Right lobe of liver (tissue), 6 donors: ENCODE data around the gene DDX24. TPM values are rescaled to one million over a fixed set of nuclear protein-coding genes. Genes with fewer than 3 reads are reported as not detected.
A peak's percentile ranks its signal among the peaks of the same experiment; 100 is the strongest.
"Not testable (repeated sequence)": the region's sequence is repeated elsewhere in the genome, so short reads cannot be mapped to it uniquely, and the experiment has no call there.

Source experiments
- ATAC-seq, 4 donors: fragments of 200-7000 bp; cut with Tn5 transposase; one replicate each; pipeline ENCODE4 v1.9.1; 2020; ENCODE audit warnings: mild to moderate bottlenecking in 4 of 4, moderate library complexity in 4 of 4
- DNase-seq, 3 donors: peaks; one replicate each; pipeline ENCODE4 v3.0.0-alpha.2; 2020
- H3K27ac ChIP-seq, 3 donors: fragments of 200-600 bp; one replicate each; pipeline ENCODE4 v1.8.0; 2022
- H3K27me3 ChIP-seq, 2 donors: fragments of 200-600 bp; one replicate each; pipeline ENCODE4 v1.8.0; 2022
- H3K36me3 ChIP-seq, 4 donors: fragments of 200-600 bp; sonication (generic) in 1 of 4; one replicate each; pipeline versions ENCODE4 v1.5.1 to v1.8.0; 2017 to 2022; ENCODE audit warnings: control low read depth in 1 of 4
- H3K4me1 ChIP-seq, 4 donors: fragments of 200-600 bp; sonication (generic) in 1 of 4; one replicate each; pipeline versions ENCODE4 v1.5.1 to v1.8.0; 2017 to 2022; ENCODE audit warnings: control low read depth in 1 of 4
- H3K4me3 ChIP-seq, 3 donors: fragments of 200-600 bp; one replicate each; pipeline ENCODE4 v1.8.0; 2022
- H3K9me3 ChIP-seq, 4 donors: fragments of 200-600 bp; sonication (generic) in 1 of 4; one replicate each; pipeline versions ENCODE4 v1.5.1 to v1.8.0; 2017 to 2022; ENCODE audit warnings: control low read depth in 1 of 4
- CTCF ChIP-seq, 4 donors: fragments of 200-600 bp in 3 of 4; fragments of 450-650 bp in 1 of 4; IDR thresholded peaks; one replicate each; pipeline versions ENCODE4 v1.5.1 to v1.8.0; 2016 to 2022; ENCODE audit warnings: antibody characterized with exemption in 4 of 4, mild to moderate bottlenecking in 2 of 4
- POLR2A ChIP-seq: fragments of 450-650 bp; IDR thresholded peaks from one replicate; pipeline ENCODE4 v1.6.1; 2017; ENCODE audit warnings: antibody characterized with exemption, mild to moderate bottlenecking
- WGBS: methylation state at CpG from one replicate; pipeline ENCODE4 v1.1.6; 2018; ENCODE audit warnings: low coverage, low lambda C conversion rate; ENCODE audit not compliant: insufficient coverage; ENCODE audit errors: missing lambda C conversion rate; 5-methylcytosine and 5-hydroxymethylcytosine counted together
- intact Hi-C, 2 donors: fragments of 100-400 bp; cut with DNase I; formaldehyde crosslinking; loops; one replicate each; pipeline versions ENCODE4 v1.11.2 to v1.14.1; 2022
- total RNA-seq, 6 experiments: library from RNA; depleted of rRNA in 2 of 6; stranded (reverse); fragments of >200 nt in 2 of 6; fragmentation: NEBNext Ultra II Directional in 3 of 6; extraction: Animal tissue kit (Norgen Biotek cat#: 25700) in 3 of 6; gene quantifications; one replicate each; pipeline versions ENCODE4 v1.1.0 to v1.2.4, GENCODE V29; 2016 to 2023
- donor health status: DM: no; HTN: yes; CAD: no.
- donor health status: DM: no; HTN: no; CAD: no.
- donor health status: DM: no; HTN: no; CAD: no.
- donor health status: DM: no; HTN: yes; CAD: no.
- donor health status: DM: no; HTN: yes; CAD: no.

Gene DDX24
- total RNA-seq, 6 experiments from 2014 or later: 47.8 to 74.0 (median 63.6) TPM

- DNase-seq: no peak
- TF ChIP-seq CTCF (IDR thresholded peaks at IDR 0.05) (no peak), POLR2A (no peak)
These were observed 6.5 kb downstream of the DDX24 start for GRCh38 chr14:94074534-94074933.

GRCh38 chr14:94072076-94072475, 8.9 kb downstream of the DDX24 start:
- ATAC-seq, H3K27ac ChIP-seq, DNase-seq, H3K4me3 ChIP-seq, H3K36me3 ChIP-seq, H3K27me3 ChIP-seq, H3K9me3 ChIP-seq, intact Hi-C loops: not testable (repeated sequence)
- 78% methylated on average over 3 of the region's 3 CpGs for WGBS
- H3K4me1 ChIP-seq: peaks cover 0 to 15% (median 0%) of the 10 kb centered on the region in 4 donors

More at GRCh38 chr14:94074534-94074933, 6.5 kb downstream of the DDX24 start:
- 100% methylated on average over 3 of the region's 3 CpGs for WGBS
- intact Hi-C loops: no loop called here
- no peak overlapping the region for H3K4me3 ChIP-seq
- H3K27ac ChIP-seq: no peak overlapping the region
- peaks cover 0 to 7% (median 0%) of the 10 kb centered on the region in 4 donors for H3K9me3 ChIP-seq
- H3K4me1 ChIP-seq: peaks cover 0 to 39% (median 4%) of the 10 kb centered on the region in 4 donors
- no peaks in the 10 kb centered on the region for H3K27me3 ChIP-seq
- peaks cover 0 to 19% (median 3%) of the 10 kb centered on the region in 4 donors for H3K36me3 ChIP-seq
- ATAC-seq: no peak

- DNase-seq: no peak
- WGBS: 86% methylated on average over 4 of the region's 8 CpGs
These were observed 14.8 kb downstream of the DDX24 start for GRCh38 chr14:94066089-94066676.

DNA sequence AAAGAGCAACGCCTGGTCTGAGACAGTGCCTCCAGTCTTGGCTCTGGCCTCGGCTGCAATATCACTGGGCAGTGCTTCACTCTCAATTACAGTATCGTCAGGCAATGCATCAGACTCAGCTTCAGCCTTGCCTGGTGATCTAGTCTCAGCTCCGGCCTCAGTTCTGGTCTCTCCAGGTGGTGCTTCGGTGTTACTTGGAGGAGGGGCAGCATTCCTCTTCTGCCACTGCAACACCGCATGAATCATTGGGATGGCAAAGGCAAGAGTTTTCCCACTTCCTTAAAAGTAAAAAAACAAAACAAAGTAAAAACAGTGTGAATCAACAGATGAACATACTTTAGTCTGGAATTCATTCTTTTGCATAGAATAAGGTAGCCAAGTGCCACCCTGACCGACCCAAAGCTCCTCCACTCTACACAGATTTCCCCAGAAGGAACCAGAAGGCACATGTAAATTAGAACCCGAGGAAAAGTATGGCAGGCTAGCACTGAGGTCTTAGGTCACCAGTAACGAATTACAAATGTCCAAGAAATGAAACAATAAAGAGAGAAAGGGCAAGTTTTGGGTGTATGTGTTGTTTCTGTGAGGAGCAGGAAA, 18.6 kb downstream of the DDX24 start:
- no peaks in the 10 kb centered on the region for H3K27me3 ChIP-seq
- no peak for ATAC-seq
- peaks cover 0 to 36% (median 14%) of the 10 kb centered on the region in 4 donors for H3K36me3 ChIP-seq
- no peak for DNase-seq
- no peak overlapping the region for H3K4me3 ChIP-seq
- no peaks in the 10 kb centered on the region for H3K9me3 ChIP-seq
- 82% methylated on average over 3 of the region's 9 CpGs for WGBS
- intact Hi-C loops: no loop called here
- no peak overlapping the region for H3K27ac ChIP-seq
- H3K4me1 ChIP-seq: peaks cover 0 to 40% (median 19%) of the 10 kb centered on the region in 4 donors
- TF ChIP-seq POLR2A: no peak
- TF ChIP-seq CTCF (IDR thresholded peaks at IDR 0.05): no peak

More at GRCh38 chr14:94066089-94066676, 14.8 kb downstream of the DDX24 start:
- Histone ChIP-seq H3K27ac (no peak overlapping the region), H3K36me3 (peaks cover 0 to 13% (median 7%) of the 10 kb centered on the region in 4 donors), H3K27me3 (no peaks in the 10 kb centered on the region), H3K4me1 (peaks cover 0 to 9% (median 4%) of the 10 kb centered on the region in 4 donors), H3K9me3 (no peaks in the 10 kb centered on the region), H3K4me3 (no peak overlapping the region)
- intact Hi-C loops: no loop called here
- no peak for TF ChIP-seq CTCF (IDR thresholded peaks at IDR 0.05)
- TF ChIP-seq POLR2A: no peak
- ATAC-seq: peak in 2 of 4 donors; percentile 56 to 72

- Histone ChIP-seq H3K27ac (peak overlapping the region in 1 of 3 donors; percentile 54), H3K4me1 (peaks cover 0 to 39% (median 17%) of the 10 kb centered on the region in 4 donors), H3K36me3 (peaks cover 0 to 60% (median 18%) of the 10 kb centered on the region in 4 donors), H3K4me3 (no peak overlapping the region), H3K9me3 (no peaks in the 10 kb centered on the region), H3K27me3 (no peaks in the 10 kb centered on the region)
- WGBS: 40% methylated on average over 5 of the region's 5 CpGs
- DNase-seq (no peak), ATAC-seq (peak in 2 of 4 donors; percentile 7 to 16)
- intact Hi-C loops: no loop called here
- TF ChIP-seq CTCF (IDR thresholded peaks at IDR 0.05): no peak
These were observed 21.0 kb downstream of the DDX24 start for GRCh38 chr14:94059998-94060397.
